Stimulated activated CD8-positive, alpha-beta memory T cell treated with anti-CD3 and anti-CD28 coated beads, Interleukin-15, amount 100 ng/mL, for 1 hour (primary cell): ENCODE data around the gene CCT4.
"Not testable (repeated sequence)": the region's sequence is repeated elsewhere in the genome, so short reads cannot be mapped to it uniquely, and the experiment has no call there.

Experiments used
- DNase-seq: peaks from one replicate; pipeline ENCODE4 v3.0.0-alpha.2; 2020; ENCODE audit warnings: low read depth

Gene CCT4, protein sequence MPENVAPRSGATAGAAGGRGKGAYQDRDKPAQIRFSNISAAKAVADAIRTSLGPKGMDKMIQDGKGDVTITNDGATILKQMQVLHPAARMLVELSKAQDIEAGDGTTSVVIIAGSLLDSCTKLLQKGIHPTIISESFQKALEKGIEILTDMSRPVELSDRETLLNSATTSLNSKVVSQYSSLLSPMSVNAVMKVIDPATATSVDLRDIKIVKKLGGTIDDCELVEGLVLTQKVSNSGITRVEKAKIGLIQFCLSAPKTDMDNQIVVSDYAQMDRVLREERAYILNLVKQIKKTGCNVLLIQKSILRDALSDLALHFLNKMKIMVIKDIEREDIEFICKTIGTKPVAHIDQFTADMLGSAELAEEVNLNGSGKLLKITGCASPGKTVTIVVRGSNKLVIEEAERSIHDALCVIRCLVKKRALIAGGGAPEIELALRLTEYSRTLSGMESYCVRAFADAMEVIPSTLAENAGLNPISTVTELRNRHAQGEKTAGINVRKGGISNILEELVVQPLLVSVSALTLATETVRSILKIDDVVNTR

DNA sequence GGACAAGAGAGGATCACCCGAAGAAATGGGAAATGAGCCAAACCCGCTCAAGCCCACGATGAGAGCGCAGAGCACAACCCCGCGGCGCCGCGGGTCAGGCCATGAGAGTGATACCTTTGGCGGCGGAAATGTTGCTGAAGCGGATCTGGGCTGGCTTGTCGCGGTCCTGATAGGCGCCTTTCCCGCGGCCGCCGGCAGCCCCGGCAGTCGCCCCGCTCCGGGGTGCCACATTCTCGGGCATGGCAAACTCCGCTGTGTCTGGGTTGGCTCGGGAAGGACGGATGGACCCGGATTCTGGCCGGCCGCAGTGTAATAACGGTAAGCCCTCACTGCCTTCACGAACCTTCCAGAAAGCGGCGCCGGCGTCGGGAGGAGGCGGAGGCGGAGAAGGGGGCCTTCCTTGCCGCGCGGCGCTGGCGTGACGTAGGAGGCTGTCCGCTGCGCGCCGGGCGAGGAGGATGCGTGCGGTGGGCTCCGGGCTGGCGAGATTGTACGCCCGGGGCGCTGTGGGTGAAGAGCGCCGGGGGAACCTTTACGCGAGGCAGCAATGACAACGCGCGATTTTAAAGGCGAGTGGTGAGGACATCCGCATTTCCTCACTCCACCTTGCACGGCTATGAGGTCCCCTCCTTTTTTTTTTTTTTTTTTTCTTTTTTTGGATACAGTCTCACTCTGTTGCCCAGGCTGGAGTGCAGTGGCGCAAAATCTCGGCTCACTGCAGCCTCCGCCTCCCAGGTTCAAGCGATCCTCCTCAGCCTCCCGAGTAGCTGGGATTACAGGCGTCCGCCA lies at the start of gene CCT4:
Gene CCT4 (minus strand): TSS at position 390 of the 789 bp plus-strand sequence. CDS start 149 bp downstream, at position 241.
- peak; percentile 80 for DNase-seq

- no peak for DNase-seq
Measured at GRCh38 chr2:61937886-61938285, 49.4 kb upstream of the CCT4 start.

- DNase-seq, result no peak
Measured at GRCh38 chr2:61937098-61937497, 48.6 kb upstream of the CCT4 start.

- DNase-seq, result no peak
Measured at GRCh38 chr2:61928826-61929461, 40.5 kb upstream of the CCT4 start.

DNA sequence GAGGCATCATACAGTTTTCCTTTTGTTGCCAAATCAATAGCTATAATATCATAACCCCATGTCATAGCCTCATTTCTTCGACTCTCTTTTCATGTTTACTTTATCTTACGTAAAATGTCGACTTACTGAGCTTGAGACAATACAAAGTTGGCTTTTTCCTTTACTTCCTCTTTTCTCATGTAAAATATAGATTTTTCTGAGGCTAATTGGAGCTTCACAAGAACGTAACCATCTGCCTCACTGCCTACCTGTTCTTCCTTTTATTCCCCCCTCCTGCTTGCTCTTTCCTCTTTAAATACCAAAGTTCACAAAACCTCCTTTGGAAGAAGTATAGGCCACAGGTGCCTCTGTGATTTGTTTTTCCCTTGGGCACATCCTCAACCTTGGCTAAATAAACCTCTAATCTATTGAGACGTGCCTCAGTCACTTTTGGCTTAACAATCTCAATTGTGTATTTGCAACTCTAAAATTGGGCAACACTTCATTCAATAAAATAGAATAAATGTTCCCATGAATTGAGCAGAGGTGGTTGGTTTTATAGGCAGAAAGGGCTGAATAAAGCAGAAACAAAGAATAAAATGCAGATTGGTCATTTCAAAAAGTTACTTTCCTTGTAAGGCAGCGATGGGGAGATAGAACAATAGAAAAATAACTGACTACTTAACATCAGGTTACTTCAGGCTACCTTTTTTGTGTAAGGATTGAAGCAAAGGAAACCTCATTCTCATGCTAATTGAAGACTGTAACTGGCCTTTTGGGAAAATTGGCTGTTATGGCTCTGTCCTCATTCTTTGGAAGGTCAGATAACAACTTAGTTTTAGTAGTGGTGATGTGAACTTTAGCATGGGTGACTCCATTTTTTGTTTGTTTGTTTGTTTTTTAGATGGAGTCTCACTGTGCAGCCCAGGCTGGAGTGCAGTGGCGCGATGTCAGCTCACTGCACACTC lies 38.3 kb upstream of the CCT4 start:
- no peak for DNase-seq

DNA sequence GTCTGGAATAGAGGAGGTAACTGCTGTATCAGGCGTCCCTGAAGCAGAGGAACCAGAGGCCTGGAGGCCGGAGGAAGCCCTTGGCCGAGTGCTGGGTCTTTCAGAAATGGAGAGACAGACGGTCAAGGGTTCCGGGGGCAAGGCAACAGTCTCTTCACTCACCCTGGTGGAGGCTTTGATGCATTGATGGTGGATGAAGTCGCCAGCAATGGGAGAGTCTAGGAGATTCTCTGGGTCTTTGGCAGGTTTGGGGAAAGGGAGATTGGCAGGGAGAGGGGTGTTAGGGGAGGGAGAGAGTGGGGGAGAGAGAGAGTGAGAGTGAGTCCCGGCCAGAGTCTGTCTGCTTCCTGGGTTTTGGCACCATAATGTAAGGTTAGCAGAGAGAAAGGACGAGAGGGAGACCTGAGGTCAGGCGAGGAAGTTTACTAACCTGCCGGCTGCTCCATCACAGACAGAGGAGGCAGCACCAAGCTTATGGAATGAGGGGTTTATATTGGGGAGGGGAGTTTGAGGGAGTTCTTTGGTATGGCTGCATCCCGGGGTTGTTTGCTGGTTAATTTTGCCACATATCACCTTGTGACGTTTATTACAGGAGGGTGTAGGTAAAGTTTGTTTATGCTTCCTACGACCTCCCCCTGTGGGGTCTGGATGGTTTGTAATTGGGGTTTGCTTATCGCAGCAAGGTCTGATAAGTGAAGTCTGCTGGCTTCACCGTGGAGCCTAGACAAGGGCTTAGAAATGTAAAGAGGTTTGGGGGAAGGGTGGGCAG lies 36.6 kb upstream of the CCT4 start:
- no peak for DNase-seq

- no peak for DNase-seq
Measured at GRCh38 chr2:61922714-61923113, 34.3 kb upstream of the CCT4 start.

DNA sequence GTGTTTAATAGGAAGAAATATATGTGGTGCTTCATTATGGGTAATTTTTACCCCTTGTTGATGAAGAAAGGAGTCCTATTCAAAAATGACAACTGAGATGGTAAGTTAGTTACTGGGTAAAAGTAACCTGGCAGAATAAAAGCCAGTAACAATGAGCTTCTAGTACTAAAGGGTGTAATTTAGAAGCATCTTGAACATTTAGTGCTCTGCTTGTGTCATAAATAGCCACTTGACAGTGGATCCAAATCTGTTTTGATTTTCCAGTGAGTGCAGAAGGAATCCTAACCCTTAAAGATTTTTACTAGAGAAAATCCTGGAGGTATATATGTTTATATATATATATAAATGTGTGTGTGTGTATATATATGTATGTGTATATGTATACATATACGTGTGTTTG lies 32.1 kb upstream of the CCT4 start:
- no peak for DNase-seq

DNA sequence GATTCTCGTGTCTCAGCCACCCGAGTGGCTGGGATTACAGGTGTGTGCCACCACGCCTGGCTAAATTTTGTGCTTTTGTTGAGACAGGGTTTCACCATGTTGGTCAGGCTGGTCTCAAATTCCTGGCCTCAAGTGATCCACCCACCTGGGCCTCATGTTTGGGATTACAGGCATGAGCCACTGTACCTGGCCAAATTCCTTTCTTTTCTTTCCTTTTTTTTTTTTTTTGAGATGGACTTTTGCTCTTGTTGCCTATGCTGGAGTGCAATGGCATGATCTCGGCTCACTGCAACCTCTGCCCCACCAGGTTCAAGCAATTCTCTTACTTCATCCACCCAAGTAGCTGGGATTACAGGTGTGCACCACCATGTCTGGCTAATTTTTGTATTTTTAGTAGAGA lies 26.3 kb upstream of the CCT4 start:
- DNase-seq, result not testable (repeated sequence)

- no peak for DNase-seq
Measured at GRCh38 chr2:61911510-61911909, 23.1 kb upstream of the CCT4 start.

DNA sequence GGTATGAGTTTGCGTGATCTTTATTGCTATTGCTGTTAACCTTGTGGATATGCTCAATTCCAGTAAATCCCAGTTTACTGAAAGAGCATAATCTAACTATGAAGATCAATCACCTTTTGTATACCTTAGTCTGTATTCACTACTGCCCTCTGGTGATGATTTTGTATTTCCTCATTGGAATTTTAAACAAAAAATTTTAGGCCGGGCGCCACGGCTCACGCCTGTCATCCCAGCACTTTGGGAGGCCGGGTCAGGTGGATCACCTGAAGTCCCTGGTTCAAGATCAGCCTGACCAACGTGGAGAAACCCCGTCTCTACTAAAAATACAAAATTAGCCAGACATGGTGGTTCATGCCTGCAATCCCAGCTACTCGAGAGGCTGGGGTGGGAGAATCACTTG lies 22.1 kb upstream of the CCT4 start:
- no peak for DNase-seq

GRCh38 chr2:61909116-61909515 lies 20.7 kb upstream of the CCT4 start:
- no peak for DNase-seq

DNA sequence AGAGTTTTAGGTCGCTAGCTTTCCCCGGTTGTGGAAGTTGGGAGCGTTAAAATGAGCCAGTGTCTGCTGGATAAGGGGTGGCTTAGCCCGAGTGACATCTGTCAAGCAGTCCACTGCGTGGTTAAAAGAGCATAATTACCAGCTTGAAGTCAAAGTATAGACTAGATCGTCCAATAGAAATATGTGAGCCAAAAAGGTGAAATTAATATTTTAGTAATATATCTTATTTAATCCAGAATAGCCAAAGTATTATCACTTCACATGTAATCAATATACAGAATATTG lies 17.7 kb upstream of the CCT4 start:
- DNase-seq, result no peak

- peak; percentile 62 for DNase-seq
Measured at GRCh38 chr2:61905372-61906185, 17.1 kb upstream of the CCT4 start, which contains the start of gene COMMD1. Gene COMMD1, plus strand, starts transcription at chr2:61905674. Its CDS starts 5 bp downstream, at chr2:61905679.

- no peak for DNase-seq
Measured at GRCh38 chr2:61900281-61900680, 11.8 kb upstream of the CCT4 start.

GRCh38 chr2:61898810-61899209 lies 10.4 kb upstream of the CCT4 start:
- no peak for DNase-seq

GRCh38 chr2:61887717-61888266 lies 664 bp downstream of the CCT4 start:
- DNase-seq, result no peak

DNA sequence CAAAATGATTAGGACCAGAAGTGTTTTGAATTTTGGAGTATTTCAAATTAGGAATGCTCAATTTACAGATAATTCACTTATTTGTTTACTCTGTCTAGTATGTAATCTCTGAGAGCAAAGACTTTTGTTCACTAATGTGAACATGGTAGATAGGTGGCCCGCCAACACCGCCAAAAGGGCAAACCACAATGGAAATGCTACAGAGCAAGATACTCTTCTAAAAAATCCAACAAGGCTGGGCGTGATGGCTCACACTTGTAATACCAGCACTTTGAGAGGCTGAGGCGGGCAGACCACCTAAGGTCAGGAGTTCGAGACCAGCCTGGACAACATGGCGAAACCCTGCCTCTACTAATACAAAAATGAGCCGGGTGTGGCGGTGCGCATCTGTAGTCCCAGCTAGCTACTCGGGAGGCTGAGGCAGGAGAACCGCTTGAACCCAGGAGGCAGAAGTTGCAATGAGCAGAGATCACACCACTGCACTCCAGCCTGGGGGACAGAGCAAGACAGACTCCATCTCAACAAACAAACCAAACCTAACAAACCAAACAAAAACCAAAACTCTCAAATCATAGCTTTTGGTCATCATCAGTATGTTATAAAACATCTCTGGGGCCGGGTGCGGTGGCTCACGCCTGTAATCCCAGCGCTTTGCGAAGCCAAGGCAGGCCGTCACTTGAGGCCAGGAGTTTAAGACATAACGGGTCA lies 2.4 kb downstream of the CCT4 start:
- no peak for DNase-seq

DNA sequence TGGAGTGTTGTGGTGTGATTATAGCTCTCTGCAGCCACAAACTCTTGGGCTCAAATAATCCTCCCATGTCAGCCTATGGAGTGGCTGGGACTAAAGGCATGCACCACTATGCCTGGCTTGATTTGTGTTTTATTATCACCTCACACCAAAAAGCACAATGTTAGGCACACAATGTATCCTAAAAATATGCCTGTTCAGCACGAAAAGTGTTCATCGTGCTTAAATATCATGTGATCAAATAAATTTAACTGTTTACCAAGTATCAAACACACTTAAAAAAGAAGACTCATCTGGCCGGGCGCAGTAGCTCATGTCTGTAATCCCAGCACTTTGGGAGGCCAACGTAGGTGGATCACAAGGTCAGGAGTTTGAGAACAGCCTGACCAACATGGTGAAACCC lies 5.6 kb downstream of the CCT4 start:
- no peak for DNase-seq
